ENCODE results near the gene ALMS1. TPM values are rescaled to one million over a fixed set of nuclear protein-coding genes. Genes with fewer than 3 reads are reported as not detected.

ALMS1 gene
- polyA plus RNA-seq, 3 donors: 0.55 to 5.2 (median 0.64) TPM

GRCh38 chr2:73373344-73373743 lies 12.3 kb upstream of the ALMS1 start:
- H3K9ac ChIP-seq (ENCODE audit: insufficient read depth, low read length, poor library complexity, severe bottlenecking): no peak overlapping the region
- WGBS (ENCODE audit: insufficient coverage): 86% methylated on average over 2 of the region's 2 CpGs
- no peaks in the 10 kb centered on the region for H4K20me1 ChIP-seq (ENCODE audit: insufficient read depth, low read length)
- DNase-seq: no peak
- H3K4me3 ChIP-seq (replicated peaks in 1 of 3; ENCODE audit: low read depth in 2 of 3, low read length in 3 of 3): no peak overlapping the region
- H3K4me2 ChIP-seq (replicated peaks; ENCODE audit: extremely low read depth, low read length, poor library complexity, severe bottlenecking): no peak overlapping the region
- no peaks in the 10 kb centered on the region for H3K36me3 ChIP-seq (replicated peaks in 1 of 2; ENCODE audit: control insufficient read depth in 1 of 2, insufficient read depth in 2 of 2, low read length in 2 of 2)
- H3K4me3 Mint-ChIP-seq: no peak overlapping the region
- no peak overlapping the region for H3K27ac ChIP-seq (ENCODE audit: low read depth in 1 of 2, low read length in 2 of 2)
- no peaks in the 10 kb centered on the region for H3K4me1 Mint-ChIP-seq
- no peak for TF ChIP-seq CTCF (IDR thresholded peaks at IDR 0.05)
- no peaks in the 10 kb centered on the region for H3K4me1 ChIP-seq (ENCODE audit: control insufficient read depth in 1 of 2, insufficient read depth in 2 of 2, low read length in 2 of 2)
- peaks cover 0 to 2% of the 10 kb centered on the region in 2 donors for H3K27me3 ChIP-seq (ENCODE audit: control insufficient read depth in 2 of 2, insufficient read depth in 2 of 2, low read length in 2 of 2)
- intact Hi-C loops (cut with micrococcal nuclease): no loop called here
- no peaks in the 10 kb centered on the region for H3K79me2 ChIP-seq (ENCODE audit: insufficient read depth, low read length)
- no peak overlapping the region for H3K27ac Mint-ChIP-seq
- H3K9me3 ChIP-seq (replicated peaks in 1 of 2; ENCODE audit: control insufficient read depth in 1 of 2, insufficient read depth in 1 of 2, low read length in 2 of 2): peaks cover 0 to 4% of the 10 kb centered on the region in 2 donors
- H3K9me3 Mint-ChIP-seq: peaks cover 0 to 12% (median 7%) of the 10 kb centered on the region in 7 donors
- no peaks in the 10 kb centered on the region for H3K36me3 Mint-ChIP-seq
- H2AFZ ChIP-seq (ENCODE audit: insufficient read depth, low read depth, low read length, poor library complexity, severe bottlenecking): no peak overlapping the region
- peaks cover 5 to 15% (median 12%) of the 10 kb centered on the region in 3 donors for H3K27me3 Mint-ChIP-seq (ENCODE audit: low read depth in 3 of 3)

- Mint-ChIP-seq H3K36me3 (no peaks in the 10 kb centered on the region), H3K4me1 (no peaks in the 10 kb centered on the region), H3K27me3 (ENCODE audit: low read depth in 3 of 3) (peaks cover 7 to 15% (median 12%) of the 10 kb centered on the region in 3 donors), H3K4me3 (no peak overlapping the region), H3K27ac (no peak overlapping the region), H3K9me3 (peaks cover 0 to 12% (median 7%) of the 10 kb centered on the region in 7 donors)
- Histone ChIP-seq H3K9ac (ENCODE audit: insufficient read depth, low read length, poor library complexity, severe bottlenecking) (no peak overlapping the region), H3K4me1 (ENCODE audit: control insufficient read depth in 1 of 2, insufficient read depth in 2 of 2, low read length in 2 of 2) (no peaks in the 10 kb centered on the region), H3K4me2 (replicated peaks; ENCODE audit: extremely low read depth, low read length, poor library complexity, severe bottlenecking) (no peak overlapping the region), H3K4me3 (replicated peaks in 1 of 3; ENCODE audit: low read depth in 2 of 3, low read length in 3 of 3) (no peak overlapping the region), H3K36me3 (replicated peaks in 1 of 2; ENCODE audit: control insufficient read depth in 1 of 2, insufficient read depth in 2 of 2, low read length in 2 of 2) (no peaks in the 10 kb centered on the region), H3K27me3 (ENCODE audit: control insufficient read depth in 2 of 2, insufficient read depth in 2 of 2, low read length in 2 of 2) (no peaks in the 10 kb centered on the region), H3K27ac (ENCODE audit: low read depth in 1 of 2, low read length in 2 of 2) (no peak overlapping the region), H2AFZ (ENCODE audit: insufficient read depth, low read depth, low read length, poor library complexity, severe bottlenecking) (no peak overlapping the region), H3K9me3 (replicated peaks in 1 of 2; ENCODE audit: control insufficient read depth in 1 of 2, insufficient read depth in 1 of 2, low read length in 2 of 2) (peaks cover 0 to 4% of the 10 kb centered on the region in 2 donors), H4K20me1 (ENCODE audit: insufficient read depth, low read length) (no peaks in the 10 kb centered on the region), H3K79me2 (ENCODE audit: insufficient read depth, low read length) (no peaks in the 10 kb centered on the region)
- intact Hi-C loops (cut with micrococcal nuclease): no loop called here
- no peak for TF ChIP-seq CTCF (IDR thresholded peaks at IDR 0.05)
- no peak for DNase-seq
- WGBS (ENCODE audit: insufficient coverage): no CpG with 5 or more reads among the region's 1 CpG
Measured at GRCh38 chr2:73374269-73374668, 11.4 kb upstream of the ALMS1 start.
